Measurements from ENCODE around the gene GALNT13. TPM values are rescaled to one million over a fixed set of nuclear protein-coding genes. Genes with fewer than 3 reads are reported as not detected.

Gene GALNT13
- total RNA-seq, 2 donors from 2014 or later, result 6.0 to 9.8 TPM

- Histone ChIP-seq H3K27ac (ENCODE audit: low read depth, low read length) (no peak overlapping the region), H3K36me3 (ENCODE audit: control insufficient read depth, insufficient read depth, low read length) (no peaks in the 10 kb centered on the region), H3K4me1 (ENCODE audit: control insufficient read depth, insufficient read depth, low read length) (no peaks in the 10 kb centered on the region), H3K9ac (ENCODE audit: extremely low read depth, low read length, poor library complexity, severe bottlenecking) (no peak overlapping the region), H3K9me3 (ENCODE audit: control insufficient read depth, low read length) (no peaks in the 10 kb centered on the region), H3K27me3 (ENCODE audit: control insufficient read depth, insufficient read depth, low read length, poor library complexity, severe bottlenecking) (no peaks in the 10 kb centered on the region), H3K4me3 (ENCODE audit: low read length) (no peak overlapping the region)
- no peak for DNase-seq
- 94% methylated on average over 2 of the region's 2 CpGs; no CpG with 5 or more reads in 1 of the 2 experiments for WGBS, 2 experiments (ENCODE audit: insufficient coverage in 1 of 2, insufficient read length in 1 of 2)
- Mint-ChIP-seq H3K27me3 (ENCODE audit: insufficient read depth) (no peaks in the 10 kb centered on the region), H3K9me3 (peaks cover 5% of the 10 kb centered on the region), H3K4me1 (no peaks in the 10 kb centered on the region), H3K36me3 (ENCODE audit: low read depth) (no peaks in the 10 kb centered on the region), H3K4me3 (no peak overlapping the region), H3K27ac (no peak overlapping the region)
- no peak for TF ChIP-seq CTCF (conservative IDR thresholded peaks at IDR 0.05)
Measured at GRCh38 chr2:153834662-153835061, 37.1 kb upstream of the GALNT13 start.

- H3K4me1 ChIP-seq (ENCODE audit: control insufficient read depth, insufficient read depth, low read length), result no peaks in the 10 kb centered on the region
- 92 to 100% methylated on average over 1 of the region's 1 CpG for WGBS, 2 experiments (ENCODE audit: insufficient coverage in 1 of 2, insufficient read length in 1 of 2)
- no peaks in the 10 kb centered on the region for H3K36me3 ChIP-seq (ENCODE audit: control insufficient read depth, insufficient read depth, low read length)
- Mint-ChIP-seq H3K36me3 (ENCODE audit: low read depth) (no peaks in the 10 kb centered on the region), H3K9me3 (no peaks in the 10 kb centered on the region), H3K27ac (no peak overlapping the region), H3K4me1 (no peaks in the 10 kb centered on the region), H3K27me3 (ENCODE audit: insufficient read depth) (no peaks in the 10 kb centered on the region), H3K4me3 (no peak overlapping the region)
- H3K27ac ChIP-seq (ENCODE audit: low read depth, low read length), result no peak overlapping the region
- no peaks in the 10 kb centered on the region for H3K27me3 ChIP-seq (ENCODE audit: control insufficient read depth, insufficient read depth, low read length, poor library complexity, severe bottlenecking)
- DNase-seq, result no peak
- no peak for TF ChIP-seq CTCF (conservative IDR thresholded peaks at IDR 0.05)
- no peaks in the 10 kb centered on the region for H3K9me3 ChIP-seq (ENCODE audit: control insufficient read depth, low read length)
- H3K9ac ChIP-seq (ENCODE audit: extremely low read depth, low read length, poor library complexity, severe bottlenecking), result no peak overlapping the region
- H3K4me3 ChIP-seq (ENCODE audit: low read length), result no peak overlapping the region
Measured at GRCh38 chr2:153858250-153858649, 13.5 kb upstream of the GALNT13 start.

- H3K4me1 Mint-ChIP-seq, result no peaks in the 10 kb centered on the region
- Histone ChIP-seq H3K9ac (ENCODE audit: extremely low read depth, low read length, poor library complexity, severe bottlenecking) (no peak overlapping the region), H3K27me3 (ENCODE audit: control insufficient read depth, insufficient read depth, low read length, poor library complexity, severe bottlenecking) (no peaks in the 10 kb centered on the region), H3K4me1 (ENCODE audit: control insufficient read depth, insufficient read depth, low read length) (no peaks in the 10 kb centered on the region), H3K9me3 (ENCODE audit: control insufficient read depth, low read length) (no peaks in the 10 kb centered on the region), H3K36me3 (ENCODE audit: control insufficient read depth, insufficient read depth, low read length) (no peaks in the 10 kb centered on the region), H3K27ac (ENCODE audit: low read depth, low read length) (no peak overlapping the region), H3K4me3 (ENCODE audit: low read length) (no peak overlapping the region)
- H3K36me3 Mint-ChIP-seq (ENCODE audit: low read depth), result no peaks in the 10 kb centered on the region
- H3K27ac Mint-ChIP-seq, result no peak overlapping the region
- 36 to 42% methylated on average over 2 of the region's 2 CpGs for WGBS, 2 experiments (ENCODE audit: insufficient coverage in 1 of 2, insufficient read length in 1 of 2)
- no peaks in the 10 kb centered on the region for H3K27me3 Mint-ChIP-seq (ENCODE audit: insufficient read depth)
- H3K9me3 Mint-ChIP-seq, result peaks cover 1% of the 10 kb centered on the region
- no peak overlapping the region for H3K4me3 Mint-ChIP-seq
- no peak for DNase-seq
- TF ChIP-seq CTCF (conservative IDR thresholded peaks at IDR 0.05), result no peak
Measured at GRCh38 chr2:153864022-153864421, 7.7 kb upstream of the GALNT13 start.
